Loucy (cell line): ENCODE measurements around the gene GNB5.

Source experiments
- H2AFZ ChIP-seq: fragments of 200-600 bp; sonication (generic); 2 replicates; pipeline ENCODE4 v1.6.0; 2016; ENCODE audit warnings: antibody characterized with exemption, mild to moderate bottlenecking, low read length, moderate library complexity
- H3F3A ChIP-seq: fragments of 200-600 bp; 2 replicates; pipeline ENCODE4 v1.6.0; 2016; ENCODE audit warnings: antibody characterized with exemption, low read depth, mild to moderate bottlenecking
- H3K27me3 ChIP-seq: fragments of 200-600 bp; sonication (generic); 2 replicates; pipeline ENCODE4 v1.6.1; 2014; ENCODE audit warnings: low read length, mild to moderate bottlenecking; ENCODE audit not compliant: insufficient read depth, poor library complexity, severe bottlenecking
- H3K36me3 ChIP-seq: fragments of 200-600 bp; sonication (generic); 2 replicates; pipeline ENCODE4 v1.6.1; 2016; ENCODE audit warnings: low read length; ENCODE audit not compliant: insufficient read depth
- H3K4me1 ChIP-seq: fragments of 200-600 bp; sonication (generic); 2 replicates; pipeline ENCODE4 v1.5.1; 2014; ENCODE audit warnings: low read length, mild to moderate bottlenecking; ENCODE audit not compliant: insufficient read depth, poor library complexity, severe bottlenecking
- H3K4me2 ChIP-seq: fragments of 200-600 bp; sonication (generic); 2 replicates; pipeline ENCODE4 v1.6.0; 2014; ENCODE audit warnings: antibody characterized with exemption, low read length, low read depth, mild to moderate bottlenecking; ENCODE audit not compliant: poor library complexity, severe bottlenecking
- H3K4me3 ChIP-seq: fragments of 200-600 bp; sonication (generic); 2 replicates; pipeline ENCODE4 v1.5.1; 2014; ENCODE audit warnings: low read length, mild to moderate bottlenecking, mixed read lengths; ENCODE audit not compliant: poor library complexity, severe bottlenecking
- H3K79me2 ChIP-seq: fragments of 200-600 bp; sonication (generic); 2 replicates; pipeline ENCODE4 v1.6.1; 2014; ENCODE audit warnings: low read length; ENCODE audit not compliant: insufficient read depth
- H3K9ac ChIP-seq: fragments of 200-600 bp; sonication (generic); 2 replicates; pipeline ENCODE4 v1.6.0; 2014; ENCODE audit warnings: mild to moderate bottlenecking, low read depth, low read length, moderate library complexity; ENCODE audit not compliant: poor library complexity, severe bottlenecking
- H3K9me2 ChIP-seq: fragments of 200-600 bp; sonication (generic); replicated peaks from 2 replicates; pipeline ENCODE4 v1.6.1; 2016; ENCODE audit warnings: low read depth, low read length, mixed read lengths
- H3K9me3 ChIP-seq: fragments of 200-600 bp; sonication (generic); 2 replicates; pipeline ENCODE4 v1.6.1; 2014; ENCODE audit warnings: mild to moderate bottlenecking, antibody characterized with exemption, low read length, low read depth; ENCODE audit not compliant: insufficient read depth
- H4K20me1 ChIP-seq: fragments of 200-600 bp; sonication (generic); 2 replicates; pipeline ENCODE4 v1.6.0; 2014; ENCODE audit warnings: antibody characterized with exemption, low read length, mild to moderate bottlenecking; ENCODE audit not compliant: insufficient read depth, poor library complexity, severe bottlenecking
- CTCF ChIP-seq: fragments of 200-600 bp; sonication (generic); conservative IDR thresholded peaks from 2 replicates; pipeline ENCODE4 v1.5.1; 2014; ENCODE audit warnings: mild to moderate bottlenecking, antibody characterized with exemption, low read length
- EZH2phosphoT487 ChIP-seq: fragments of 200-600 bp; IDR thresholded peaks from 2 replicates; pipeline ENCODE4 v1.6.1; 2018; ENCODE audit warnings: antibody characterized with exemption, mild to moderate bottlenecking, moderate library complexity, borderline replicate concordance

The GNB5 gene

GRCh38 chr15:52078197-52078875 lies 112.9 kb downstream of the GNB5 start:
- H3K9ac ChIP-seq = no peak overlapping the region
- H3K4me2 ChIP-seq = no peak overlapping the region
- H3K27me3 ChIP-seq = no peaks in the 10 kb centered on the region
- H3K36me3 ChIP-seq = no peaks in the 10 kb centered on the region
- no peaks in the 10 kb centered on the region for H3K9me2 ChIP-seq
- no peak overlapping the region for H2AFZ ChIP-seq
- TF ChIP-seq EZH2phosphoT487 (no peak), CTCF (no peak)
- no peak overlapping the region for H3K4me3 ChIP-seq
- no peaks in the 10 kb centered on the region for H3K9me3 ChIP-seq
- peaks cover 14% of the 10 kb centered on the region for H3K4me1 ChIP-seq
- 0 out of 2 replicates have a peak, but pooled peaks cover 1% of the 10 kb centered on the region for H3F3A ChIP-seq
- H3K79me2 ChIP-seq = no peaks in the 10 kb centered on the region
- H4K20me1 ChIP-seq = no peaks in the 10 kb centered on the region

GRCh38 chr15:52076889-52077781 lies 114.1 kb downstream of the GNB5 start:
- Histone ChIP-seq H3K4me1 (peaks cover 3% of the 10 kb centered on the region), H3K9me2 (no peaks in the 10 kb centered on the region), H3K79me2 (no peaks in the 10 kb centered on the region), H3K4me3 (no peak overlapping the region), H2AFZ (no peak overlapping the region; the same call in 1 of the 2 replicates), H3K4me2 (no peak overlapping the region), H3K9ac (no peak overlapping the region), H4K20me1 (no peaks in the 10 kb centered on the region), H3K36me3 (no peaks in the 10 kb centered on the region), H3K9me3 (no peaks in the 10 kb centered on the region), H3K27me3 (no peaks in the 10 kb centered on the region), H3F3A (no peaks in the 10 kb centered on the region)
- no peak for TF ChIP-seq EZH2phosphoT487
- peak; percentile 19; the same call in 1 of the 2 replicates for TF ChIP-seq CTCF

- no peaks in the 10 kb centered on the region for H3K9me3 ChIP-seq
- H3K79me2 ChIP-seq = no peaks in the 10 kb centered on the region
- no peak overlapping the region for H2AFZ ChIP-seq
- H3K4me3 ChIP-seq = no peak overlapping the region
- H4K20me1 ChIP-seq = no peaks in the 10 kb centered on the region
- H3K9ac ChIP-seq = no peak overlapping the region
- no peaks in the 10 kb centered on the region for H3K36me3 ChIP-seq
- TF ChIP-seq CTCF (no peak), EZH2phosphoT487 (no peak)
- H3K27me3 ChIP-seq = no peaks in the 10 kb centered on the region
- H3K4me1 ChIP-seq = no peaks in the 10 kb centered on the region
- no peaks in the 10 kb centered on the region for H3F3A ChIP-seq
- H3K4me2 ChIP-seq = no peak overlapping the region
- H3K9me2 ChIP-seq = no peaks in the 10 kb centered on the region
Observed at GRCh38 chr15:52071570-52071969, 119.6 kb downstream of the GNB5 start.
